ENCODE data around the gene UBE2F.

DNA sequence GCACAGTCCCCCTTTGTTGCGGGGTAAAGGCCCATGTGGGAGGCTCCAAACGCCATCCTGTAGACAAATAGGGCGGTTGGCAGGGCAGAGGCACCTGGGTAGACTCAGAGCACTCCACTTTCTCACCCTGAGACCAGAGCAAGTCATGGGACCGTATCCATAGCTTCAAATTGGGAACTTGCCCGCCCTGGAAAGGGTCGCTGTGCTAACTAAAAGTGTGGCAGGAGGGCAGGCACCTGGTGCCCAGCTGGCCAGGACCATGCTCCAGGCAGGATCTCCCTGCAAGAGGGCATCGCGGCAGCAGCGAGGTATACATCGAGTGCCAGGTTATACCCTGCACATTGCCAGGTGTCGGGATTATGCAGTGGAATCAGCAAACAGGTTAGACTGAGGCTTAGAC lies 73.2 kb downstream of the UBE2F start:
- TF ChIP-seq, protein P1, sequence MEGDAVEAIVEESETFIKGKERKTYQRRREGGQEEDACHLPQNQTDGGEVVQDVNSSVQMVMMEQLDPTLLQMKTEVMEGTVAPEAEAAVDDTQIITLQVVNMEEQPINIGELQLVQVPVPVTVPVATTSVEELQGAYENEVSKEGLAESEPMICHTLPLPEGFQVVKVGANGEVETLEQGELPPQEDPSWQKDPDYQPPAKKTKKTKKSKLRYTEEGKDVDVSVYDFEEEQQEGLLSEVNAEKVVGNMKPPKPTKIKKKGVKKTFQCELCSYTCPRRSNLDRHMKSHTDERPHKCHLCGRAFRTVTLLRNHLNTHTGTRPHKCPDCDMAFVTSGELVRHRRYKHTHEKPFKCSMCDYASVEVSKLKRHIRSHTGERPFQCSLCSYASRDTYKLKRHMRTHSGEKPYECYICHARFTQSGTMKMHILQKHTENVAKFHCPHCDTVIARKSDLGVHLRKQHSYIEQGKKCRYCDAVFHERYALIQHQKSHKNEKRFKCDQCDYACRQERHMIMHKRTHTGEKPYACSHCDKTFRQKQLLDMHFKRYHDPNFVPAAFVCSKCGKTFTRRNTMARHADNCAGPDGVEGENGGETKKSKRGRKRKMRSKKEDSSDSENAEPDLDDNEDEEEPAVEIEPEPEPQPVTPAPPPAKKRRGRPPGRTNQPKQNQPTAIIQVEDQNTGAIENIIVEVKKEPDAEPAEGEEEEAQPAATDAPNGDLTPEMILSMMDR (conservative IDR thresholded peaks at IDR 0.05; ENCODE audit: low read length) = no peak
- no peak for TF ChIP-seq EZH2phosphoT487 (IDR thresholded peaks at IDR 0.05; ENCODE audit: borderline replicate concordance, low read depth, low read length)
